HG03064 (cell line): ENCODE data around the gene GRB10.

Experiments used
- ATAC-seq: cut with Tn5 transposase; IDR thresholded peaks from one replicate; pipeline ENCODE4 v1.9.1; 2021; ENCODE audit warnings: low read depth; ENCODE audit not compliant: unreplicated experiment

GRB10 gene

DNA sequence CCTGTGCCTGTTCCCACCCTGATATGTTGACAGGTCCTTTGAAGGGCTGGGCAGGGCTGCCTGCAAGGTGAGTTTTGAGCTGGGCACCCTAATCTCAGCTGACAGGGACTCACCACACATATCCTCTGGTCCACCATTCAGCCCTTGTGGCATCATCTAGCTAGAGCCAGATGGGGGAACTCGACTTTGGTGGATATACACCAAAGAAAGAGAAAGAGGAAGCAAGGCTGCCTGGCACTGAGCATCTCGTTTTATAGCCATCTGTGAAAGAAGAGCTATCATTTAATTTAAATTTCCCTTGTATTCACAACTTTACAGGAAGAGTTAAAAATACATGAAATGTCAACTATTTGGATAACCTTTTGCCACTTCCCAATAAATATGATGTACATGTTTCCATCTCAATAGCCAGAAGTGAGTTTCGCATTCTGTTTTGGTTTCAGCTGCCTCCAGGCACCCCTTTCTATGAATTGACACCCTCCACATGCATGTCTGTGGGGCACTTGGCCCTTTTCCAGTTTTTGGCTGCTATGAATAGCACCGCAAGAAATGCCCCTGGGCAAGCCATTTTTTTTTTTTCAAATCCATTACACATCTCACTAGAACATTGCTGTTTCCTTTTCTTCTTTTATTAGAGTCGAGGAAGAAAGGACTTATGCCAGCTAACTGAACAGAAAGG lies 22.9 kb upstream of the GRB10 start:
- no peak for ATAC-seq

GRCh38 chr7:50803359-50804337 lies 21.0 kb upstream of the GRB10 start:
- ATAC-seq: no peak

DNA sequence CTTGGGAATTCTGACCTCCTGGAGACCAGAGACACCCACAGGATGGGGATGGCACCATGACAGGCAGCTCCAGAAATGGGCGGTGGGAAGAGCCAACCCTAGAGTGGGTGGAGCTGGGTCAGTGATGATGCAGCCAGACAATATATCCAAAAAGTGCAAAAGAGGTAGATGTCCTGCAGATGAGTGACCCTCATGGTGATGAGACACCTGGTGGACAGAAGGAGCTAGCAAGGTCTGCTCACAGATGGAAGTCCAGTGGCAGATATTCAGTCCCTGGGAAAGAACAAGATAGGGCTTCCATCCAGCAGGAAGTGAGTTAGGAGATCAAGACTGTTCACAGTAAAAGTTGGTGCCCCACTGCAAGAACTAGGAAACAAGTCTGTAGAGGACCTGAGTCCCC lies 19.2 kb upstream of the GRB10 start:
- no peak for ATAC-seq

GRCh38 chr7:50799873-50800272 lies 17.2 kb upstream of the GRB10 start:
- ATAC-seq: no peak

DNA sequence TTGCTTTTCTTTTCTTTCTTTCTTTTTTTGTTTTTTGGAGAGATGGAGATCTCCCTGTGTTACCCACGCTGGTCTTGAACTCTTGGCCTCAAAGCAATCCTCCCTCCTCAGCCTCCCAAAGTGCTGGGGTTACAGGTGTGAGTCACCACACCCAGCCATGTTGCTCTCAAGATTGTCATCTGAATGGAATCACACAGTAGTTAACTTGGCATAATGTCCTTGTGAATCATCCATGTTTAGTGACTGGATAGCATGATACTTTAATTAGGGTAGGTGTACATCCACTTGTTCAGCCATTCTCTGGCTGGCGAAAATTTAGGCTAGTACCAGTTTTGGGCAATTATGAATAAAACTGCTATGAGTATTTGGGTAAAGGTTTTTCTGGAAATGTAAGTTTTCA lies 15.4 kb upstream of the GRB10 start:
- ATAC-seq: no peak

DNA sequence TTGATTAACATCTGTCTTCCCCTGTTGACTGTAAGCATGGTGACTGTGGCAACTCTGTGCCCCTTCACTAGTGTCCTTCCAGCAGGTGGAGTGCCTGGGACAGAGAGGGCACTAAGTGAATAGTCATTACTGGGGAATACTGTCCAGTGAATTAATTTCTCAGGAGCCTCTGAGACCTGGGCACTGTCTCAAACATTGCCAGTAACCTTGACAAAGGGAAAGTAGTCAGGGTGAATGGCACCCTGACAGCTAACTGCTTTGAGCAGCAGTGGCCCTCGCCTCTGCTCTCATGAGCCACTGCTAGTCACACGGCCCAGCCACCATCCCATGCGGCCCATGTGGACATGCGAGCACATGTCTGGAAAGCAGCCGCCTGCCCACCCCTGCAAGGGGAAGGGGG lies 13.1 kb upstream of the GRB10 start:
- no peak for ATAC-seq

DNA sequence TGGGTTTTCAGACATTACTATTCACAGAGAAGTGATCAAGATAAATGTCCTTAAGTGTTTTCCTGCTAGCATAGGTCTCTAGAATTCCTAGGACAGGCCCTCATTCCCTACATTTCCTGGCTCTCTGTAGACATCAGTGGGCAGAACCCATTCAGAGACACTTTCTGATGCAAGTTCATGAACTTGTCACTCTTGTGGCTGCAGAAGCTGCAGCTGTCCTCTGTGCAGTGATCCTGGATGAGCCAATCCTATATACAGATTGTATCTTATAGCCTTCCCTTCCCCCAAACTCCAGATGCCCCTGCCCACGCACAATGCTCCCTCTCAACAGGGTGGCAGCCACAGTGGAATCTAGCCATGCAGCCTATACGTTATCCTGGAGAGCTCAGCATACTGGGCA lies 12.6 kb upstream of the GRB10 start:
- no peak for ATAC-seq

DNA sequence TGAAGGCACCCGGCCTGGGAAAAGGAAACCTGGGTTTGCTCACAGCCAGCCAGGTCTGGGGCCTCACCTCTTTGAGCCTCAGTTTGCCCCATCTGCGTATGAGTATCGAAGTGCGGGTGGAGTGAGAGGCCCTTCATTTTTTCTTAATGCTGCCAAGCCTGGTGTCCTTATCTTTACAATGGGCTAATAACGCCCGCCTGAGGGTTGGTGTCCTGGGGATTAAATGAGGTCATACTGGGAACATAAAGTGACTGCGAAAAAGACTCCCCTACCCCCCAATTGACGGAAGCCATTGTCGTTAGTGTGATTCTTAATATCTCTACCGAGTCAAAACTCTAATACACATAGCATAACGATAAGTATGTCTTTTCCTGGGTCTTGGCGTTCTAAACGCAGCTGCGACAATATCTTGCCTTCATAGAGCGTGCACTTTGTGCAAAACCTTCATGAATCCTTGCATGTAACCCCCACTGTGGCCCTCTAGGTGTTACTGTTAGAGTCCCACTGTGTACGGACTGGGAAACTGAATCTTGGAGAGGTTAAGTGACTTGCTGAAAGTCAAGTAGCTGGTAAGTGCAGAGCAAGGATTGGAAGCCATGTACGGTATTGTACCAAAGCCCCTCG lies 11.4 kb upstream of the GRB10 start:
- no peak for ATAC-seq

DNA sequence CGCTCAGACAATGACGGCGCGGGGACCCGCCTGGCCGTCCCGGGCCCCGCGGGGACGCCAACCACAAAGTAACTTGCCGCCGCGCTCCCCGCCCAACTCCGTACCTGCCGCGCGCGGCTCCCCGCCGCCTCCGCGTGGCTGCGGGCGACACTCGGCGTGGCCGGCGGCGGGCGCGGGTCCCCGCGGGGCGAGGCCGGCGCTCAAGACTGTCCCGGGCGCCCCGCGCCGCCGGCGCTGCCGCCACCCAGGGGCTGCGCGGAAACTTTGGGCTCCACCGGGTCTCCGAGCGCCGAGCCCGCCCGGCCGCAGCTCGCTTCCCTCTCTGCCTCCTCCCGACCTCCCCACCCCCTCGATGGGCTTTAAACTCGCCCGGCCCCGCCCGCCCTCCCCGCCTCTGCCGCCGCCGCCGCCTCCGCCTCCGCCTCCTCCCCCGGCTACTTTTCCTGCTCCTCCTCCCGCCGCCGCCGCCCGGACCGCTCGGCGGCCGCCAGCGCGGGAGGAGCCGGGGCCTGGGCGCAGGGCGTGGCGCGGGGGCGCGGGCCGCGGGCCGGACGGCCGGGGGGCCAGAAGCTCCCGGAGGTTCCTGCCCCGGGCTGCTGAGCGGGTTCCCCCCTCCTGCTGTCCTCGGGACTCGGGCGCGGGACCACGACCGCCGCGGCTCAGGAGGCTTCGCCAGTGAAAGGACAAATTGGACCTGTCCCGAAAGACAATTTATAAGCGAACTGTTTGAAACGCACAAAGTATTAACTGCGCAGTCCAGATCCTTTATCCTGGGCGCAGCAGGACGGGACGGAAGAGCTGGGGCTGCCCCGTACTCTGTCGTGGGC lies 10.6 kb upstream of the GRB10 start:
- ATAC-seq: no peak

GRCh38 chr7:50792342-50793119 lies 9.8 kb upstream of the GRB10 start:
- ATAC-seq: no peak

DNA sequence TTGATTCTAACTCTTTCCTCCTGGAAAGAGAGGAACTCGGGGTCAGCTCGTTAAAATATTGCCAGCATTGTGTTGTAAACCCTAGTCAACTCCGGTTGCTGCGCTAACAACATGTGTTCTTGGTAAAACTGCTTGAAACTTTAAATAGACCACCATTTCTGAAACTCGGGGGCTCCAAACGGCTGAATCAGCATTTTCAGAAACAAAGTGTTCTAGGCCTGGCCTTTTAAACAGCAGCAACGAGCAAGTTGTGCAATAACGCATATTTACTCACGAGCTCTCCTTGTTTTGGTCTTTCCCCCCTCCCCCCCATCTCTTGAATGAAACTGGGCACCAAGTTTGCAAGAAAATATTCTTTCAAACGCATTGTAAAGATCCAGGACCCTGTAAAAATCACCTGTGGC lies 9.2 kb upstream of the GRB10 start:
- ATAC-seq: no peak

DNA sequence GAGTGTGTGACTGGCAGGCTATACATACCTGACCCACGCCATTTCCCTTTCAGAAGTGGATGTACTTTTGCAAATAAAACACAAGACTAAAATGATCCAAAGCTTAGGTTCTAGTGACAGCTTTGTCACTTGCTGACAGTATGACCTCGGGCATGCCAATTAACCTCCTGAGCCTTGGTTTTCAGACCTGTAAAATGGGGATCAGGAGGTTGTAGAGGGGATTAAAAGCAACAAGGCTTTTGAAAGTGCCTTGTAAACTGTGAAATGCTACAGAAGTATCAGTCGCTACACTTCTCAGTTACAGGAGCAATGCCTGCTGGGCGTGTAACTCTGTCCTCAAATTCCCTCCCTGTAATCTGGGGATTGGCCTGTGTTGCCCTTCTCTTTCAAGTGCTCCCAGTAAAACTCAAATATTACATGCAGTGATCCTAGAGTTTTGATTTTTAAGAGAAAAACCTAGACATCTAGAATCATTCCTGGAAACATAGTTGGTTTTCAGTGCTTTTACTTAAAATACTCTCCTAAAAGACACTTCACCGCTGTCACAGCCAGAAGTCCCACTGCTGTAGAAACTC lies 8.8 kb upstream of the GRB10 start:
- no peak for ATAC-seq

- no peak for ATAC-seq
Measured at GRCh38 chr7:50790381-50790780, 7.7 kb upstream of the GRB10 start.

DNA sequence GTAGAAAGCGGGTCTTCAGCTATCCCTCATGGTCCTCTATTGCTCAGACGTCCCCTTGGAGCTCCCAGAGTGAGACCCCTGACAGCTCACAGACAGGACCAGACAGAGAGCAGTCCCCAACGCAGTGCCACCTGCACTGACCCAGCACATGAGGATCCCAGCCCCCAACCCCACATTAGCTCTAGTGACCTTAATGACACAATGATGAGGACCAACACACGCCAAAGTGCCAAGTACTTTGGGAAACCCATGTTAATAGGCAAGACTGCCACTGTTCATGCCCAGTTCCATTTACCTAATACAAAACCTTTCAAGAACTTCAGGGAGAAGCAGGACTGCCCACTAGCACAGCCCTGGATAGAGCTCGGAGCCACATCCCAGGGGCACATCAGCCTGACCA lies 5.7 kb upstream of the GRB10 start:
- ATAC-seq: no peak

DNA sequence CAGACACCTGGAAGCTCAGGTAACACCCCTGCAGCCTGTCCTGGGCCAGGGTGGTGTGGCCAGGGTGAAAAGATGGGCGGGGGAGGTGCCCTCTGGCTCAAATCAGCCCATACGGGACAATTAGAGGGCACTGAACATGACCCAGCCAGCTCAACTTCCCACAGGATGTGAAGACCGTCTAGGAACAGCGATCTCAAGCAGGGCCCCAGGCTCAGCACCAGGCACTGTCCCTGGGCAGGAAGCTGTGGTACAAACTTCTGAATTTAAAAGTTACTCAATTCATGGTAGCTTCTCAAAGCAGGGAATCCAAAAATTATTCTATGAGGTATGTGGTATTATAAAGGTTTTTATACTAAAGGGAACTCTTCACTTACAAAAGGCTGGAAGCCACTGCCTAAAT lies 5.1 kb upstream of the GRB10 start:
- no peak for ATAC-seq

DNA sequence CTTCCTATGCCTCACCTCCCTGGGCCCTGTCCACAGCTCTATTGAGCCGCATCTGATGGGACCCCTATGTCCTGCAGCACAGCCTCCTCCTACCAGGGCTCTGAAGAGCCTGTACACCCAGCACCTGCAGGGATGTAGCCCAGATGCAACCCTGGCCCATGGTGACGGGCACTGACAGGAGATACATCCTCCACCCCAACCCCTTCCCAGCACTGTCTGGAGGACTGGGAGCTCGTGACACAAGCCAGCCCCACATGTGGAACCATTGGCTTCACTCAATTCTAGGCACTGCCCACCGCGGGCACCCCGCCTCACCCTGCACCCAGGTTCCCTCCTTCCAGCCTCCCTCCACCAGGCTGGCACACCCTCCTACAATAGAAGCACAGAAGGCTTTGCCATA lies 2.6 kb upstream of the GRB10 start:
- no peak for ATAC-seq

DNA sequence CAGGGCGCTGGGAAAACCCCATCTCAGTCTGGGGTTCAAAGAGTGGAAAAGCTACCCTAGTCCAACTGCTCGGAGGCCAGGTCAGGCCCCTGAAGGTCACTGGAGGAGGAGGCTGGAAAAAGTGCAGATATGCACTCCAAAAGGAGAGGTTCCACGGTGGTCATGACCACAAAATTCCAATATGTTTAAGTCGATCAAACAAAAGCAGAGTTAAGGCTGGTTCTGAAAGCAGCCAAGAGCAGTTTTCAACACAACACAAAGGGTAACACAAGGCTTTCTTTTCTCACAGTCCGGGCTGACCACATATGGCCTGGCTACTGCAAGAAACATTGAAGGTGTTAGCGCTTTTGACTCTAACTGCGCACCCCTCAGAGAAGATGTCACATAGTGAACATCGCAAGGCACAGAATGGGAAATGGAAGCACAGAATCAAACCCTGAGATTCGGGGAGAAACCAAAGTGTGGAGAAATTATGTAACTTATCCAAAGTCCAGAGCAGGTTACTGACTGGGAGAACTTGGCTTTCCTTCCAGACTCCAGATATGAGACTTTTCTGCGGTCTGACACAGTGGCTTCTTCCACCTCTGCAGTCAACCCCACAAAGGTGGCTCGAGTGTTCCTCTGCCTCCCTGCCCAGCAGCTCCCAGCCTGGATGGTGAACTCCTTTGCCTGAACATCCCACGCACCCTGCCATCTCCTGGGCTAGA lies 1.3 kb upstream of the GRB10 start:
- ATAC-seq: no peak

GRCh38 chr7:50783303-50783702 lies 607 bp upstream of the GRB10 start:
- ATAC-seq: no peak
